ENCODE measurements around the gene FARSB.
A peak's percentile ranks its signal among the peaks of the same experiment; 100 is the strongest.

The FARSB gene

DNA sequence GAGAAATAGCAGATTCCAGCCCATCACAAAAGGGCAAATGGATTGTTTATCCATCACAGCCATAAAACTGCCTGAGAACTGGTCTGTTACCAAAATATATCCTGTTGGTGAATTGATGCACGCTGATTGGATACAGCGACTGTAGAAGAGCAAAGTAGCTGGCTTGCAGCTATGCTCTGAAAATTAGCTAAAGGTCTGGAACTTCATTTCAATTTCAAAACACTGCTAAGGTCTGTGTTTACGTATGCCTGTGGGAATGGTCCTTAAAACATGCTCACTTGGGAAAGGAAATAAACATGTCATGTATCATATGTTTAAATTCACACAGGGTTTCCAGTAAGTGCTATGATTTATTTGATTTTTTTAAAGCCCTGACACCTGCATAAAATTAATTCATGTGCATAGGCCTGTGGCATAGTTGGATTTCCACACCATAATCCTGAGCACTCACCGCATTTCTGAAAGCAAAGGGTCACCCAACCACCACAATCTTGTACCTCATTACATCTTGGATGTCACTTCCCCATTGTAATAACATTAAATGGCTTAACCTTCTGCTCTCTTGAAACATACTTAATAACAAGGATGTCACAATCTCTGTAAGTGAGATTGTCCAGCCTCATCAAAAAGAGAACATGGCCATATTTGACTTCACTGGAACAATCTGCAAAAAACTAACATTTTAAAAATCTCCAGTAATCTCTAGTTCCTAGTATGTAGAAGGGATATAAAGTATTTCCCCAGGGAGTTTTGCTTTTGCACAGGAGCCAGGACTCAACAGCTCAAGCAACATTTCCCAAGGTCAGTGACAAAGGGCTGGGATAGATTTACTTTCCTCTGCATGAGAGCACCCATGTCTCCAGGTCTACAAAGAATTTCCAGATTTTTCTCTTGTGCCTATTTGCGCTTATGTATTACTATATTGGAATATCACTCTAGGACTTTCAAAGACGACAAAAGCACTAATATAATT is 109.8 kb downstream of the FARSB start:
- DNase-seq = peak; percentile 18

DNA sequence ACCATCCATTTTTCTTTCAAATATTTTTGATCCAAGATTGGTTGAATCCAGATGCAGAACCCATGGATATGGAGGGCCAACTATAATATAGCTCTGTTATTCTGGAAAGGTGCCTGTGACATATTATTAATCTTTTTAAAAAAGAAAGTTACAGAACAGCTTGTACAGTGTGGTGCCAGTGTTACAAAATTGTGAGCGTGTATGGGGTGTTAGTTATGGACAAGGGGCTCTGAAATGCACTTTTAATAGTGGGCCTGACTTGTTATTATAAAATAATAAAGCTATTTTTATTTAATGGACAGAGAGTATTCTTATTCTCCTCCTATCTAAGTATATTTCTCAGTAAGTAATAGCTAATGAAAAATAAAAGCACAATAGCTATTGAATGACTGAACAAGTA is 111.2 kb downstream of the FARSB start:
- DNase-seq = no peak

DNA sequence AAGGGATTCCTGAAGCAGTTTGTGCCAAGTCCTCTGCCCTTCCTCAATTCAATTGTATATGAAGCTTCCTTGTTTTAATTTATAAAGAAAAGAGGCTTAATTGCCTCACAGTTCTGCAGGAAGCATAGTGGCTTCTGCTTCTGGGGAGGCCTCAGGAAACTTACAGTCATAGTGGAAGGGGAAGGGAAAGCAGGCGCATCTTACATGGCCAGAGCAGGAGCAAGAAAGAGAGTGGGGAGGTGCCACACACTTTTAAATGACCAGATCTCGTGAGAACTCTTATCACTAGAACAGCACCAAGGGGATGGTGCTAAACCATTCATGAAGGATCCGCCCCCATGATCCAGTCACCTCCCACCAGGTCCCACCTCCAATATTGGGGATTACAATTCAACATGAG is 117.4 kb downstream of the FARSB start:
- DNase-seq = no peak

DNA sequence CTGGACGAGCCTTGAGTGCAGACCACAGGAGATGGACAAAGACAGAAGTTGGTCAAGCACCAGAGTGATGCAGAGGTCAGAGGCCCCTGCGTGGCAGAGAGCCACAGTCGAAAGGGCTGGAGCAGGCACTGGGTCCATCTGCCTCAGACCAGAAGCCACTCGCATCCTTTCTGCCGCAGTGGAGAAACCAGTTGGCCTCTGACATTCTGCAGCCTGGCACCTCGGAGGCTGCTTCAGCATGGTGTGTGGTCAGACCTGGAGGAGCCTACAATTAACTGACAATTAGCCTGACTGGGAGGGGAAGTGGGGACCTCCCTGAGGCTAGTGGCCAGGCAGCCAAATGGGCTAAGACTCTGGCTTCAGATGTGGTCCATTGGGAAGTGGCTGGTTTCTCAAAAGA is 120.4 kb downstream of the FARSB start:
- DNase-seq = no peak

DNA sequence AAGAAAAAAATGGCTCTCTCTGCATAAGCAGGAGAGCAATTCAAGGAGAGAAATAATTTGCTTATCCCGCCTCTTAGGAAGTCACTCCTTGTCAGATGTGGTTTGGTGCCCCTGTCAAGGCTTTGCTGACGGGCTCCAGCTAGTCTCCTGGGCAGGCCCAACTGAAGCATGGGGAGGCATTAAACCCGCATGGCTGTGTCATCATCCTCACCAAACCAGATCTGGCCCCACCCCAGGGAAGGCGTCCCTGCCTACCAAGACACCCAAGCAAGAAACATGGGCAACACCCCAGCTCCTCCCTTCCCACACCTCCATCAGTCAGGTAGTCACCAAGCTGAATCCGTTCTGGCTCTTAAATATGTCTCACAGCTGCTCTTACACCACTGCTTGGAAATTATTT is 123.6 kb downstream of the FARSB start:
- DNase-seq = no peak

DNA sequence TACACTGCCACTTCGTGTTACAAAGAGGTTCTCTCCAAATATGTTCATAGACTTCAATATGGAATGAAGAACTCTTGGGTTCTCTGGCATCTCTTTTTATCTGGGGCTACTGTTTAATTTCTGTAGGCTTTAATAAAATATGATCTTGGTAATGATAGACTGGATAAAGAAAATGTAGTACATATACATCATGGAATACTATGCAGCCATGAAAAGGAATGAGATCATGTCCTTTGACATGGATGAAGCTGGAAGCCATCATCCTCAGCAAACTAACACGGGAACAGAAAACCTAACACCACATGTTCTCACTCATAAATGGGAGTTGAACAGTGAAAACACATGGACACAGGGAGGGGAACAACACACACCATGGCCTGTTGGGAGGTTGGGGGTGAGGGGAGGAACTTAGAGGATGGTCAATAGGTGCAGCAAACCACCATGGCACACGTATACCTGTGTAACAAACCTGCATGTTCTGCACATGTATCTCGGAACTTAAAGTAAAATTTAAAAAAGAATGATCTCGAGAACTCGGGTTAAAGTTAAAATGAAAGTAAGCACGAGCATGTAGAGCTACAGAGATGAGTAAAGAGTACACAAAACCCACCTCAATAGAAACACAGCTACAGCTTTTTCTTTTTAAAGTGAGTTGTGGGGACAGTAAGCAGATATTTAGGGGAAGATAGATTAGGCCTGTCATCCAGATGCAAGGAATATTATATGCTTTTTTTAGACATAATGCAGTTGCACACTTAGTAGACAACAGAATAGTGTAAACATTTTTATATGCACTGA is 129.2 kb downstream of the FARSB start:
- DNase-seq = no peak

DNA sequence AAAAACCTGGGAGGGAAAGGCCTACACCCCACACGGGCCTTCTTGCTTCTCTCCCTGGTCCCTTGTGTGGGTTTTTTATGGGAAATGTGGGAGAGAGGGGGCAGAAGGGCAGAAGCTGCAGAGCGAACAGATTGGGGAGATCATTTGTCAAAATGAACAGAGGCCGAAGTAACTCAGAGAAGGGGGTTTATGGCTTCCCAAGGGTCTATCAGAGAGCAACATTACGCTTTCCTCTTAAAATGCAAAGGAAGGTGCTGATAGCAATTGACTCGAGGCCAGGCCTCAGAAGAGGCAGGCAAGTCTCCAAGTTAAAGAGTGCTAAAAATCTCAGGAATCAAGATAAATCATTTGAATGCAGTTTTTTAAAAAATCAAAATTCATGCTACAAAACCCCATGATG is 130.1 kb downstream of the FARSB start:
- no peak for DNase-seq

DNA sequence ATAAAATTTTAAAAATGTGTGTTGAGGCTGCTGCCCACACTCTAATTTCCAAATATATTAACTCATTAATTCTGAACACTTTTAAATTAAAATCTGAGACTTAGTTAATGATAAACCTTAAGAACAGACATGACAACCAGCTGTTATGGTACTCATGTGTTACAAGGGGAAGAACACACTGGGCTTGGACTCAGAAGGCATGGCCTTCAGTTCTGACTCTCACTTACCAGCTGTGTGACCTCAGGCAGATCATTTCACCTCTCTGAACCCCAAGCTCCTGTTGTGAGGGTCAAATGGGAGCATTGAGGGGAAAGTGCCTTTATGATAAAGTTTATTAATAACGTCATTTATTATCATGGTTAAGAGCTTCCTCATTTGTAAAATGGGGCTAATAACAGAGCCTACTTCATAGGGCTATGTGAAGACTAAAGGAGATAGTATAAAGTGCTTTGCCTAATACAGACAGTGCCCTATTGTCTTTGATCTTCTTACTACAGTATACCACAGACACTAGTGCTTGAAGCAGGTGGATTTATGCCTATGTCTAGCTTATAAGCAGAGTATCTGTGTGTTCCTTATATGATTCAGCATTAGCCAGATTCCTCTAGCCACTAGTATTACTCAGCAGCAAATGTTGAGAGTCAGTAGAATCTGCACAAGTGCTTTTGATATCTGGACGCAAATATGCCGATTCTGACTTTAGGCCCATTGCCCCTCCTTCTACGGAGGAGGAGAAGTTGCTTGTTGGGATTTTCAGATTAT is 131.9 kb downstream of the FARSB start:
- DNase-seq = no peak

DNA sequence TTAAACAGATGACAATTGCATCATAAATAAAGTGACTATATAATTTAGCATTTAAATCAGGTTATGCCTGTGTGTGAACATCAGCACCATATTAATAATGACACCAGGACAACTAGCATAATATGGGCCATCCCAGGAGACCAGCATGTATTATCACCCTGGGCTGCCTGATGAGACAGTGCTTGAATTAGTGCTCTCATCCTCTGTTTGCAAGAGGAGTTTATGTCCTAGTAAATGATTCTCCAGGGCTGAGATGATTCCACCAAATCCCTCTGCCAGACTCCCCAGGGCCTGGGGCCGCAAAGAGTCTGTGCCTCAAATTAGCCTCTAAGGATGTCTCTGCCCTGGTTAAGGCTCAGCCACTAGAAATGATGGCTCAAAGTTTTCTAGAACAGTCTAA is 133.8 kb downstream of the FARSB start:
- DNase-seq = no peak

DNA sequence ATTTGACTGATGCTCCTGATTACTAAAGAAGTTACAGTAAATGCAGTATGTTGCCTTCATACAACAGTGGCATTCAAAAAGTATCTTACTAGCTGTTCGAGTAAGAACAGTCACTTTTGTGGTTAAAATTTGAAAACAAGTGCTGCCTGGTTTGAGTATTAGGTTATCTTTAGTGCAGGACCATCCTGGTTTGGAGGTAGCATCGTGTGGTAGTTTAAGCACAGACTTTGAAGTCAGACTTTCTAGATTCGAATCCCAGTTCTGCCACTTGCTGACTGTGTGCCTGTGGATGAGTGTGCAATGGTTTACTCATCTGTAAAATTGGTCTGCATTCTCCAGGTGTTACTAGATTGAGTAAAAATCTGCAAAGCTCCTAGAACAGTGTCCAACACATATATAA is 134.8 kb downstream of the FARSB start:
- no peak for DNase-seq
